WTC11 (cell line): ENCODE data around the gene C17orf113. TPM values are rescaled to one million over a fixed set of nuclear protein-coding genes. Genes with fewer than 3 reads are reported as not detected.

Experiments
- ATAC-seq: fragments of 200-7000 bp; cut with Tn5 transposase; 2 replicates; pipeline ENCODE4 v1.10.0; 2021; ENCODE audit warnings: mild to moderate bottlenecking, moderate library complexity
- CTCF ChIA-PET: fragments of 300-600 bp; sonication (Branson Sonifier 250); formaldehyde crosslinking; loops from one replicate; lab custom pipeline; 2021; ENCODE audit warnings: antibody characterized with exemption; lab: Charles Lee
- POLR2A ChIA-PET: fragments of 350-600 bp; sonication (Branson Sonifier 250); formaldehyde crosslinking; loops from one replicate; lab custom pipeline; 2021; ENCODE audit warnings: antibody characterized with exemption; lab: Charles Lee
- DNase-seq: peaks from one replicate; pipeline ENCODE4 v3.0.0; 2021; ENCODE audit warnings: low spot score
- H3K27ac Mint-ChIP-seq: 2 replicates; pipeline ENCODE4 v1.8.0; 2021; ENCODE audit warnings: mixed read lengths
- H3K27me3 Mint-ChIP-seq: 2 replicates; pipeline ENCODE4 v1.8.0; 2021; ENCODE audit warnings: low read depth, mild to moderate bottlenecking, moderate library complexity, mixed read lengths
- H3K36me3 Mint-ChIP-seq: 2 replicates; pipeline ENCODE4 v1.8.0; 2021; ENCODE audit warnings: mixed read lengths
- H3K4me1 Mint-ChIP-seq: 2 replicates; pipeline ENCODE4 v1.8.0; 2022; ENCODE audit warnings: mixed read lengths
- H3K4me3 Mint-ChIP-seq: 2 replicates; pipeline ENCODE4 v1.8.0; 2021; ENCODE audit warnings: mild to moderate bottlenecking, moderate library complexity, mixed read lengths
- H3K9me3 Mint-ChIP-seq: 2 replicates; pipeline ENCODE4 v1.8.0; 2021; ENCODE audit warnings: mixed read lengths
- CREM ChIP-seq: sonication (generic); formaldehyde crosslinking; IDR thresholded peaks from 2 replicates; pipeline ENCODE4 v1.8.1; 2022; ENCODE audit warnings: mild to moderate bottlenecking, missing genetic modification reagents, moderate library complexity
- ELF4 ChIP-seq: sonication (generic); formaldehyde crosslinking; IDR thresholded peaks from 2 replicates; pipeline ENCODE4 v1.8.1; 2022; ENCODE audit warnings: low read depth, mild to moderate bottlenecking, moderate library complexity, missing genetic modification reagents
- ERG ChIP-seq: fragments of 250-450 bp; sonication (Bioruptor Pico); IDR thresholded peaks from 2 replicates; pipeline ENCODE4 v1.8.0; 2021; ENCODE audit warnings: mild to moderate bottlenecking
- GABPB1 ChIP-seq: sonication (generic); formaldehyde crosslinking; IDR thresholded peaks from 2 replicates; pipeline ENCODE4 v1.8.1; 2023; ENCODE audit warnings: mild to moderate bottlenecking, missing genetic modification reagents
- JAZF1 ChIP-seq: fragments of 250-450 bp; sonication (Bioruptor Pico); IDR thresholded peaks from 2 replicates; pipeline ENCODE4 v1.9.0; 2021; ENCODE audit warnings: moderate library complexity, mild to moderate bottlenecking, inconsistent platforms
- ZNF121 ChIP-seq: sonication (generic); formaldehyde crosslinking; IDR thresholded peaks from 2 replicates; pipeline ENCODE4 v1.8.0; 2023; ENCODE audit warnings: missing genetic modification reagents
- ZNF219 ChIP-seq: sonication (generic); formaldehyde crosslinking; IDR thresholded peaks from 2 replicates; pipeline ENCODE4 v1.8.0; 2023; ENCODE audit warnings: missing genetic modification reagents, mild to moderate bottlenecking, borderline replicate concordance
- ZNF232 ChIP-seq: sonication (generic); formaldehyde crosslinking; IDR thresholded peaks from 2 replicates; pipeline ENCODE4 v1.8.0; 2022; ENCODE audit warnings: mild to moderate bottlenecking, missing genetic modification reagents
- ZNF423 ChIP-seq: fragments of 250-450 bp; sonication (Bioruptor Pico); IDR thresholded peaks from 2 replicates; pipeline ENCODE4 v2.1.2; 2022; ENCODE audit warnings: mild to moderate bottlenecking, moderate library complexity
- total RNA-seq: library from RNA; stranded (reverse); gene quantifications from 3 replicates; pipeline ENCODE4 v1.2.3, GENCODE V29; 2021
- TF ChIP-seq, protein P1 (sequence below): fragments of 250-450 bp; sonication (Bioruptor Pico); IDR thresholded peaks from 2 replicates; pipeline ENCODE4 v2.1.2; 2022; ENCODE audit warnings: mild to moderate bottlenecking, moderate library complexity
- TF ChIP-seq, protein P2 (sequence below): sonication (generic); formaldehyde crosslinking; IDR thresholded peaks from 2 replicates; pipeline ENCODE4 v1.8.0; 2023; ENCODE audit warnings: missing genetic modification reagents

The C17orf113 gene
- total RNA-seq, 1 experiment from 2014 or later: 1.9 TPM

DNA sequence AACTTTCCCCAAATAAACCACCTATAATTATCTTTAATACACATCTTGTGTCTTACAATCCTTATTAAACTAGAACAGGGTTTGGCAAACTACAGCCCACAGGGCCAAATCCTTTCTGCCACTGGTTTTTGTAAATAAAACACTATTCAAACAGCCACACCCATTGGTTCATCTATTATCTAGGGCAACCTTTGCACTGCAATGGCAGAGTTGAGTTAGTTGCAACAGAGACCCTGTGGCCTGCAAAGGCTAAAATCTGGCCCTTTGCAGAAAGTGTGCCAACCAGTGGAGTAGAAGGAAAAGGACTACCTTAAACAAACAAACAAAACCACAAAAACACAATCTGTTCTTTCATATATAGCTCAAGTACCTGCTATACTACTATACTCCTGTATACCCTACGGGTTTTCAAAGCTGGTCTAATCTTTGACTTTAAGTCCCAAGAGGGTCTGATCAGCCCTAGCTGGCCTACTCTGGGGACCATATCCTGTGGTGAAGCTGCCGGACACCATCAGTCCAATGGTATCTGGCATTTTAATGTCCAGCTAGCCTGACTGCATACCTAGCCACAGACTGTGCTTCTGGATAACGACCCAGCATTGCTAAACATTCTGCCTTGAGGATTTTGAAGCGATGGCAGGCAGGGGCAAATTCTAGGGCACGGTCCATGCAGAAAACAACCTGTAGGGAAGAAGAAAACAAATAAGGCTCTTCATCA lies 60.5 kb downstream of the C17orf113 start:
- Mint-ChIP-seq H3K9me3 (no peaks in the 10 kb centered on the region), H3K27me3 (no peaks in the 10 kb centered on the region), H3K36me3 (peaks cover 91% of the 10 kb centered on the region), H3K4me3 (no peak overlapping the region), H3K4me1 (no peaks in the 10 kb centered on the region), H3K27ac (no peak overlapping the region)
- DNase-seq (no peak), ATAC-seq (no peak)
- ChIA-PET CTCF (no interaction called here), POLR2A (no interaction called here)
- peak; percentile 66; the same call in 1 of the 2 replicates for TF ChIP-seq GABPB1 (CRISPR knock-in tag)
- TF ChIP-seq ZNF219 (CRISPR knock-in tag): no peak
- TF ChIP-seq, all 79 proteins: peak for 1

DNA sequence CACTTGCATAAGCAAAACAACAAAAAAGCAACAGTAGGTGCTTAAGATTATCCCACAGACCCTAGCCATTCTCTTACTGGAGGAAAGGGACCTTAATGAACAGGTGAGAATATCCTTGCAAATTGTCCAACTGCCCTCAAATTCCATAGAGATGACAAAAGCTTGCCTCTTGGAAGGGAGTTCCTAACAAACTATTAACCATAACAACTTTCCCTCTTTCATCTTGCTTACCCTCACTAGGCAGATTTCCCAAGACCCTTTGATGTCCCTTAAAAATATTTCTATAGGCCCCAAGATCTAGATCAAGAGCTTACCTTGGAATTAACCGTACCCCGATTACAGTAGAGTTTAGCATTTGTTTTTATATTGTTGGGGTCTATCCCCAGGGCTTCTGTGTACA lies 62.0 kb downstream of the C17orf113 start:
- ChIA-PET CTCF (interaction anchor here (1.1 kb wide), 1 partner anchor 21 kb away, joined by 3 read pairs; no protein-coding TSS in a partner anchor), POLR2A (no interaction called here)
- H3K4me1 Mint-ChIP-seq: no peaks in the 10 kb centered on the region
- ATAC-seq (no peak), DNase-seq (no peak)
- H3K27ac Mint-ChIP-seq: no peak overlapping the region
- H3K27me3 Mint-ChIP-seq: no peaks in the 10 kb centered on the region
- H3K9me3 Mint-ChIP-seq: no peaks in the 10 kb centered on the region
- TF ChIP-seq, protein P1, sequence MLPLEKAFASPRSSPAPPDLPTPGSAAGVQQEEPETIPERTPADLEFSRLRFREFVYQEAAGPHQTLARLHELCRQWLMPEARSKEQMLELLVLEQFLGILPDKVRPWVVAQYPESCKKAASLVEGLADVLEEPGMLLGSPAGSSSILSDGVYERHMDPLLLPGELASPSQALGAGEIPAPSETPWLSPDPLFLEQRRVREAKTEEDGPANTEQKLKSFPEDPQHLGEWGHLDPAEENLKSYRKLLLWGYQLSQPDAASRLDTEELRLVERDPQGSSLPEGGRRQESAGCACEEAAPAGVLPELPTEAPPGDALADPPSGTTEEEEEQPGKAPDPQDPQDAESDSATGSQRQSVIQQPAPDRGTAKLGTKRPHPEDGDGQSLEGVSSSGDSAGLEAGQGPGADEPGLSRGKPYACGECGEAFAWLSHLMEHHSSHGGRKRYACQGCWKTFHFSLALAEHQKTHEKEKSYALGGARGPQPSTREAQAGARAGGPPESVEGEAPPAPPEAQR (CRISPR knock-in tag): no peak
- TF ChIP-seq, protein P2, sequence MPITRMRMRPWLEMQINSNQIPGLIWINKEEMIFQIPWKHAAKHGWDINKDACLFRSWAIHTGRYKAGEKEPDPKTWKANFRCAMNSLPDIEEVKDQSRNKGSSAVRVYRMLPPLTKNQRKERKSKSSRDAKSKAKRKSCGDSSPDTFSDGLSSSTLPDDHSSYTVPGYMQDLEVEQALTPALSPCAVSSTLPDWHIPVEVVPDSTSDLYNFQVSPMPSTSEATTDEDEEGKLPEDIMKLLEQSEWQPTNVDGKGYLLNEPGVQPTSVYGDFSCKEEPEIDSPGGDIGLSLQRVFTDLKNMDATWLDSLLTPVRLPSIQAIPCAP: no peak
- no peak for TF ChIP-seq ELF4
- no peak for TF ChIP-seq JAZF1 (CRISPR knock-in tag)
- no peak for TF ChIP-seq ERG (CRISPR knock-in tag)
- TF ChIP-seq ZNF423 (CRISPR knock-in tag): no peak
- no peak for TF ChIP-seq ZNF232 (CRISPR knock-in tag)
- TF ChIP-seq ZNF121: no peak
- no peak for TF ChIP-seq CREM
- H3K36me3 Mint-ChIP-seq: peaks cover 89% of the 10 kb centered on the region
- no peak overlapping the region for H3K4me3 Mint-ChIP-seq

Other genes starting within 250 kb of the C17orf113 start
- gene P3H4, start 238.7 kb downstream of the C17orf113 start, total RNA-seq: 32.1 to 34.6 TPM (median 33.5 TPM) in 3 replicates
- gene FKBP10, start 237.6 kb downstream of the C17orf113 start, total RNA-seq: 227 to 243 TPM (median 232 TPM) in 3 replicates
- 58.1 to 62.9 TPM (median 59.4 TPM) in 3 replicates for gene NT5C3B, start 214.4 kb downstream of the C17orf113 start, total RNA-seq
- 0.14 to 0.35 TPM (median 0.14 TPM) in 3 replicates for gene KLHL10, start 212.8 kb downstream of the C17orf113 start, total RNA-seq
- gene KLHL11, start 185.2 kb downstream of the C17orf113 start, total RNA-seq: 13.4 to 15.0 TPM (median 14.7 TPM) in 3 replicates
- 312 to 350 TPM (median 316 TPM) in 3 replicates for gene ACLY, start 131.7 kb downstream of the C17orf113 start, total RNA-seq
- 1.2 to 2.1 TPM (median 1.9 TPM) in 3 replicates for gene ODAD4, start 120.0 kb downstream of the C17orf113 start, total RNA-seq
- 52.5 to 54.2 TPM (median 53.9 TPM) in 3 replicates for gene CNP, start 83.8 kb downstream of the C17orf113 start, total RNA-seq
- gene DNAJC7, start 33.2 kb downstream of the C17orf113 start, total RNA-seq: 111 to 140 TPM (median 114 TPM) in 3 replicates
- gene NKIRAS2, start 30.5 kb downstream of the C17orf113 start, total RNA-seq: 31.9 to 37.3 TPM (median 36.1 TPM) in 3 replicates
- gene ZNF385C, start 47.9 kb upstream of the C17orf113 start, total RNA-seq: 3.1 to 4.5 TPM (median 3.7 TPM) in 3 replicates
- 6.3 to 7.6 TPM (median 7.3 TPM) in 3 replicates for gene DHX58, start 62.1 kb upstream of the C17orf113 start, total RNA-seq
- gene KAT2A, start 70.8 kb upstream of the C17orf113 start, total RNA-seq: 44.8 to 54.0 TPM (median 52.7 TPM) in 3 replicates
- gene HSPB9, start 72.2 kb upstream of the C17orf113 start, total RNA-seq: 0.30 to 0.57 TPM (median 0.46 TPM) in 3 replicates
- gene RAB5C, start 104.4 kb upstream of the C17orf113 start, total RNA-seq: 74.3 to 84.8 TPM (median 84.1 TPM) in 3 replicates
- 0.24 to 0.46 TPM (median 0.34 TPM) in 3 replicates for gene KCNH4, start 130.5 kb upstream of the C17orf113 start, total RNA-seq
- gene HCRT, start 134.9 kb upstream of the C17orf113 start, total RNA-seq: not detected in 3 replicates
- 7.5 to 11.1 TPM (median 11.1 TPM) in 3 replicates for gene GHDC, start 143.9 kb upstream of the C17orf113 start, total RNA-seq
- 36.4 to 42.2 TPM (median 37.9 TPM) in 3 replicates for gene STAT5B, start 225.8 kb upstream of the C17orf113 start, total RNA-seq
- gene STAT5A, start 237.9 kb upstream of the C17orf113 start, total RNA-seq: 6.6 to 10.9 TPM (median 9.7 TPM) in 3 replicates